HG03064 (cell line): Measurements from ENCODE around the gene RGL2.
"Not testable (repeated sequence)": the region's sequence is repeated elsewhere in the genome, so short reads cannot be mapped to it uniquely, and the experiment has no call there.

Source experiments
- ATAC-seq: cut with Tn5 transposase; IDR thresholded peaks from one replicate; pipeline ENCODE4 v1.9.1; 2021; ENCODE audit warnings: low read depth; ENCODE audit not compliant: unreplicated experiment

Gene RGL2

DNA sequence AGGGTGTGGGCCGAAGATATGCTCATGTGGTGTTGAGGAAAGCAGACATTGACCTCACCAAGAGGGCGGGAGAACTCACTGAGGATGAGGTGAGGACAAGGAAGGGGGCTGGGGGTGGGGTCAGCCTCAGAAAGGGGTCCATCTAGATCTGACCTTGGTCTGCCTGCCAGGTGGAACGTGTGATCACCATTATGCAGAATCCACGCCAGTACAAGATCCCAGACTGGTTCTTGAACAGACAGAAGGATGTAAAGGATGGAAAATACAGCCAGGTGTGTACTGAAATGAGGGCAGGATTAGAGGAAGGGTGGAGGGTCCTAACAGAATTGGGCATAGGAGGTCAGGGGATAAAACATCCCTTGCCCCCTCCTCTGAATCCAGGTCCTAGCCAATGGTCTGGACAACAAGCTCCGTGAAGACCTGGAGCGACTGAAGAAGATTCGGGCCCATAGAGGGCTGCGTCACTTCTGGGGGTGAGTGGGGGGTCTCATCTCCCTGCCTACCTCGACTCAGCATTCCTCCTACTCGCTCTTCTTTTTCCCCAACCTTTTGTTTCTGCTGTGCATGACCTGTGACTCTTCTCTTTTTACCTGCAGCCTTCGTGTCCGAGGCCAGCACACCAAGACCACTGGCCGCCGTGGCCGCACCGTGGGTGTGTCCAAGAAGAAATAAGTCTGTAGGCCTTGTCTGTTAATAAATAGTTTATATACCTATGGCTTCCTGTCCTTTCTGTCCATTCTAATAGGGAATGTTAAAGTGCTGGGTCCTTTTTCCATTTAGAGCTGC, 22.8 kb downstream of the RGL2 start:
- ATAC-seq = not testable (repeated sequence)

GRCh38 chr6:33273924-33274902, 24.5 kb downstream of the RGL2 start:
- ATAC-seq = no peak

DNA sequence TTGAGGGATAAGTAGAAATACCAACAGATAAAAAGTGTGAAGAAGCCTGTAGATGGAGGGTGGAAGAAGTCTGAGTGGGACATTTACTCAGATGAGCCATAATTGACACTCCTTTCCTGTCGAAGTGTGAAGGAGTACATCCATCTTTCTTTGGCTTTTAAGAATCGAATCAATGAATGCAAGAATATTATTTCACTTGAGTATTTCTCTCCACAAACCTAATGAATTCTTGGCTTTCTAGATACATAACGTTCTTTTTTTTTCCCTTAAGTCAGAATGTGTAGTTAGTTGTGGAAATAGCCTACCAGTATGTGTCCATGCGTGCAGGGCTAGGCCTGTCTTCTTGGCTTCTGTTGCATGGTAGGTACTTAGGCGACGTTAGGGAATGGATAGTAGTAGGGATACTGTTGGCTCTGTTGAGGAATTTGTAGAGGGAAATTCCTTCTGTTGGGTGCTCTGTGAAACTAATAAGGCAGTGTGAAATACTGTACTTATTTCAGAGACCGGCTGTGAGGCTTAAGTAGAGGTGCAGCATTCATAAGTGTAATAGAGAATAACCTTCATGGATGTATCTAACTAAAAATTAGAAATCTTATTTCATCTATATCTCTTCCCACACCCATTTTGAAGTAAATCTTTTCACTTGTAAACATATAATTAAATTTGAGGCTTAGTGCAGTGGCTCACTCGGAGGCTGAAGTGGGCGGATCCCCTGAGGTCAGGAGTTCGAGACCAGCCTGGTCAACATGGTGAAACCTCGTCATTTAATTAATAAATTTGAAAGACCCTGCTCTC, 25.4 kb downstream of the RGL2 start:
- no peak for ATAC-seq

DNA sequence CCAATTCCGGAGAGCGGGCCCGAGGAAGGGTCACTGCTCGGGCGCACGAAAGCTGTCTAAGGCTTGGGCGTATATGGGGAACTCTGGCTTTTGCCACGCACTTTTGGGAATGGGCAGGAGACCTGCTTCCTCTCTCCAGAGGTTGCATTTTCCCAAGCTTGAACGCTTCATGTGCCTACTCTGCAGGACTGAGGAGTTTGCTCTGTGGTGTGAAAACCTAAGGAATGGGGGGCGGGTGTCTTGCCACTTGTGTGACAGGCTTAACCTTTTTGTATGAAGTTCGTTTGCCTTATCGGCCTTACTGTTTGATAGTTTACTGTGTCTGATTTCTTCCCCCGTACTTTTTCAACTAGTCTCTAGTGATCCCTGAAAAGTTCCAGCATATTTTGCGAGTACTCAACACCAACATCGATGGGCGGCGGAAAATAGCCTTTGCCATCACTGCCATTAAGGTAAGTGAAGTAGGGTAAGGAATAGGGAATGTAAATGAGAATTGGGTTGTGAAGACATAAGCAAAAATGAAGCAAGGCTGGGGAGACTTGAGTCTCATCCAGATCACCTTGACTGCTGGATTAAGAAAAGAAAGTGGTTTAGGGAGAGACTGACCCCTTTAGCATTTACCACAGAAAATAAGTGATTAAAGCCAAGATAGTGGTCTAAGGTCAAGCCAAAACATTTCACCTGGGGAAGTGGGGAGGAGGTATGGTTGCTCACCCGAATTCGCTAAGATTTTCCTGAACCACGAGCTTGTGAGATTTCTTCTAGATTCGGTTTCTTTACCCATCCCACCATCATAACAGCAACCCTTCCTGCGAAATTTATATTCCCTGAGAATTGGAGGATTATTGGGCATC, 26.2 kb downstream of the RGL2 start:
- no peak for ATAC-seq

- peak; percentile 79 for ATAC-seq
Observed at GRCh38 chr6:33271468-33272274, 27.1 kb downstream of the RGL2 start, which contains the start of the genes RPS18 and VPS52. Gene RPS18, plus strand, starts transcription at chr6:33272075. Its CDS starts 45 bp downstream, at chr6:33272120. Gene VPS52, minus strand, starts transcription at chr6:33271876. Its CDS starts 201 bp downstream, at chr6:33271675.

GRCh38 chr6:33271117-33271467, 27.6 kb downstream of the RGL2 start:
- no peak for ATAC-seq

DNA sequence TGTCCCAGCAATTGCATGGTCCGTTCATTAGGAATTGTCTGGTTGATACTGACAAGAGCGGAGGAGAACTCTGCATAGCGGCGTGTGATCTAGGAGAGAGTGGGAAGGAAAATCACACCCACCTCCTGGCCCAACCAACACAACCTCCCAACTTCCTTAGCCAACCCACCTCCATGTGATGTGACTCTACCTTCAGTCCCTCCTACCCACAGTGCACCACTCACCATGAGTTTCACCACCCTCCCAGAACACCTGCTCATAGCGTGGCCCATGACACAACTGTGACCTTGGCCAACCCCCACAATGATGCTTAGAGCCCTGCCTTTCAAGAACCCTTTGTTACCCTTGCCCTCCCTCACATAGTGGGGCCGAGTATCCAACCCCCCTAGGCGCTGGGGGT, 34.7 kb downstream of the RGL2 start:
- no peak for ATAC-seq

- not testable (repeated sequence) for ATAC-seq
Observed at GRCh38 chr6:33262490-33262889, 36.3 kb downstream of the RGL2 start.

DNA sequence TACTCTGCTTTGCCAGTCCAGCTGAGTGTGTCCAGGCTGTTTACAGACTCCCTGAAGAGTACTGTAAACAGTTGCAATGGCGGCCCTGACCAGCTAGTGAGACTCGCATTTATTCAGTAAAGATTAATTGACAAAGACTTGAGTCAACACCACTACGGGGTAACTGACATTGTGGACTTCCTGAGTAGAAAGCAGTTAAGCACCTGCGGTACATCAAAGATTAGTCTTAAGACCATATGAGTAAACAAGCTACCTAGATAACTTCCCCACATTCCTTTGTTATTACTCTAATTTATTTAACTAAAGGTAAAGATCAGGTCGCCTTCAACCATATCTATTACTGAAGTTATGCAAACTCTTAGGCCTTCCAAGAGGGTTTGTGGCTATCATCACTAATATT, 39.7 kb downstream of the RGL2 start:
- ATAC-seq = no peak

DNA sequence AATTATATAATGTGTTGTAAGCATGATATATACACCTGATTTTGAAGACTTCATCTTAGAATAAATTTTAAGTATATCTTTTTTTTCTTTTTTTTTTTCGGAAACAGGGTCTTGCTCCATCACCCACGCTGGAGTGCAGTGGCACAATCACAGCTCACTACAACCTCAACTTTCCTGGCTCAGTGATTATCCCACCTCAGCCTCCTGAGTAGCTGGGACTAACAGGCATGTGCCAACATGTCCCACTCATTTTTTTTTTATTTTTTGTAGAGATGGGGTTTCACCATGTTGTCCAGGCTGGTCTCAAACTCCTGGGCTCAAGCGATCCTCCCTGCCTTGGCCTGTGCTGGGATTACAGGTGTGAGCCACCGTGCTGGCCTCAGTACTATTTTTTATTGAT, 44.2 kb downstream of the RGL2 start:
- ATAC-seq = no peak

DNA sequence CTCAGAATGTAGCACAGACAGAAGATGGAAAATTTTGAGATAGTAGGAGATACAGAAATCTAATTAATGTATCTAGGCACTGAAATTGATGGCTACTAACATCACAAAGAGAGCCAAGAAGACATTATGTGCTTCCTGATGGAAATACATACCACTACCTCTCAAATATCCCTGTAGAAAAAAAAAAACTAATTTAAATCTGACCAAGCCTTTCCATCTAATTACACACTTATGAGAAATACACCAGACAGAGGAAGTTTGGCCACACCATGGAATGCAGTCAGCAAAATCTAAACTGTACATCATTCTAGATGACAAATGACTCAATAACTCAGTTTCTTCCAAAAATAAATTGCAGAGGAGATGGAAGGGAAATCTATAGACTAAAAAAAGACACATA, 46.0 kb downstream of the RGL2 start:
- ATAC-seq = no peak

- no peak for ATAC-seq
Observed at GRCh38 chr6:33251395-33252012, 47.2 kb downstream of the RGL2 start.

GRCh38 chr6:33250731-33251130, 48.0 kb downstream of the RGL2 start:
- ATAC-seq = no peak

- no peak for ATAC-seq
Observed at GRCh38 chr6:33249732-33250630, 48.8 kb downstream of the RGL2 start.

GRCh38 chr6:33248932-33249731, 49.6 kb downstream of the RGL2 start:
- ATAC-seq = peak; percentile 85

- no peak for ATAC-seq
Observed at GRCh38 chr6:33248643-33248931, 50.2 kb downstream of the RGL2 start.
